Measurements from ENCODE around the gene GIT1. TPM values are rescaled to one million over a fixed set of nuclear protein-coding genes. Genes with fewer than 3 reads are reported as not detected.

The GIT1 gene
- total and polyA plus RNA-seq, 2 of the 13 experiments (the other 11 are each of a cell fraction or from before 2014, with no cell fraction given), result 14.2 to 30.8 TPM

DNA sequence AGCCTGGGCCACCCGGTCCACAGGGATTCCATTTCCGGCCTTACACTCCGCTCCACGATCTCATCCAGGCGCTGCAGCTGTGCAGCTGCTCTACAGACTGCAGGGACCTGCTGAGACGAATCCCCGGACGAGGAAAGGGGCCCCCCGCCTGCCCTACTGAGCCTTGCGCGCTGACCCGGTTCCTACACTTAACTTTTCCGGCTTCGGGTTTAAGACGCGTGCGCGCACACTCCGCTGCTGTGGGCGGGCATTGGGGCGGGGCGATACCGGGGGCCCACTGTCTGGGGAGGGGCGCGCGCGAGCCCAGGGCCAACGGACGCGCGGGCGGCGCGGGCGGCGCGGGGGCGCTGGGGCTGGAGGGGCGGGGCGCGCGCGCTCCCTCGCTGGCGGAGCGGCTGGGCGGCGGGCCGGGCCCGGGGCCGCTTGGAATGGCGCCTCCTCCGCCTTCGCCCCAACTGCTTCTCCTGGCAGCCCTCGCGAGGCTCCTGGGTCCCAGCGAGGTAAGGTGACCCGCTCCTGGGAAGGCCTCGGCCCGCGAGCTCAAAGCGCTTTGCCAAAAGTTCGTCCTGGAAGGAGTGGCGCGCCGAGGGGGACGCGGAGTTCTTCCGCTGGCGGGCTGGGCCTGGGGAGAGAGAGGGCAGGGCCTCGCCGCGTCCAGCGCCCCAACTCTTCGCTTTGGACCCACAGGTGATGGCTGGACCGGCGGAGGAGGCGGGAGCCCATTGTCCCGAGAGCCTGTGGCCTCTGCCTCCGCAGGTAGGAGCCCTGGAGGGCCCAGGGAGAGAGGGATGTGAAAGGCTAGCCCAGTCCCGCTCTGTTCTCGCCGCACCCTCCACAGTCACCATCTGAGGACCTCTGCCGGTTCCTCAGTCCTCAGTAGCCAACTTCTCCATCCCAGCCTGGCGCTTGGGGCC, 20.9 kb downstream of the GIT1 start, which contains the start of gene TP53I13 (continued):
- TF ChIP-seq, protein P1, sequence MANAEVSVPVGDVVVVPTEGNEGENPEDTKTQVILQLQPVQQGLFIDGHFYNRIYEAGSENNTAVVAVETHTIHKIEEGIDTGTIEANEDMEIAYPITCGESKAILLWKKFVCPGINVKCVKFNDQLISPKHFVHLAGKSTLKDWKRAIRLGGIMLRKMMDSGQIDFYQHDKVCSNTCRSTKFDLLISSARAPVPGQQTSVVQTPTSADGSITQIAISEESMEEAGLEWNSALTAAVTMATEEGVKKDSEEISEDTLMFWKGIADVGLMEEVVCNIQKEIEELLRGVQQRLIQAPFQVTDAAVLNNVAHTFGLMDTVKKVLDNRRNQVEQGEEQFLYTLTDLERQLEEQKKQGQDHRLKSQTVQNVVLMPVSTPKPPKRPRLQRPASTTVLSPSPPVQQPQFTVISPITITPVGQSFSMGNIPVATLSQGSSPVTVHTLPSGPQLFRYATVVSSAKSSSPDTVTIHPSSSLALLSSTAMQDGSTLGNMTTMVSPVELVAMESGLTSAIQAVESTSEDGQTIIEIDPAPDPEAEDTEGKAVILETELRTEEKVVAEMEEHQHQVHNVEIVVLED (CRISPR knock-in tag; IDR thresholded peaks at IDR 0.05; ENCODE audit: borderline replicate concordance), result peak; percentile 56; the same call in 1 of the 2 replicates
- no peak for TF ChIP-seq TCF7L2 (IDR thresholded peaks at IDR 0.05; ENCODE audit: low read depth, low read length)
- TF ChIP-seq NFYB (CRISPR knock-in tag; IDR thresholded peaks at IDR 0.05), result peak; percentile 6; the same call in 1 of the 2 replicates
- no peak for TF ChIP-seq ZNF607 (CRISPR knock-in tag; IDR thresholded peaks at IDR 0.05; ENCODE audit: borderline replicate concordance)
- TF ChIP-seq, protein P2, sequence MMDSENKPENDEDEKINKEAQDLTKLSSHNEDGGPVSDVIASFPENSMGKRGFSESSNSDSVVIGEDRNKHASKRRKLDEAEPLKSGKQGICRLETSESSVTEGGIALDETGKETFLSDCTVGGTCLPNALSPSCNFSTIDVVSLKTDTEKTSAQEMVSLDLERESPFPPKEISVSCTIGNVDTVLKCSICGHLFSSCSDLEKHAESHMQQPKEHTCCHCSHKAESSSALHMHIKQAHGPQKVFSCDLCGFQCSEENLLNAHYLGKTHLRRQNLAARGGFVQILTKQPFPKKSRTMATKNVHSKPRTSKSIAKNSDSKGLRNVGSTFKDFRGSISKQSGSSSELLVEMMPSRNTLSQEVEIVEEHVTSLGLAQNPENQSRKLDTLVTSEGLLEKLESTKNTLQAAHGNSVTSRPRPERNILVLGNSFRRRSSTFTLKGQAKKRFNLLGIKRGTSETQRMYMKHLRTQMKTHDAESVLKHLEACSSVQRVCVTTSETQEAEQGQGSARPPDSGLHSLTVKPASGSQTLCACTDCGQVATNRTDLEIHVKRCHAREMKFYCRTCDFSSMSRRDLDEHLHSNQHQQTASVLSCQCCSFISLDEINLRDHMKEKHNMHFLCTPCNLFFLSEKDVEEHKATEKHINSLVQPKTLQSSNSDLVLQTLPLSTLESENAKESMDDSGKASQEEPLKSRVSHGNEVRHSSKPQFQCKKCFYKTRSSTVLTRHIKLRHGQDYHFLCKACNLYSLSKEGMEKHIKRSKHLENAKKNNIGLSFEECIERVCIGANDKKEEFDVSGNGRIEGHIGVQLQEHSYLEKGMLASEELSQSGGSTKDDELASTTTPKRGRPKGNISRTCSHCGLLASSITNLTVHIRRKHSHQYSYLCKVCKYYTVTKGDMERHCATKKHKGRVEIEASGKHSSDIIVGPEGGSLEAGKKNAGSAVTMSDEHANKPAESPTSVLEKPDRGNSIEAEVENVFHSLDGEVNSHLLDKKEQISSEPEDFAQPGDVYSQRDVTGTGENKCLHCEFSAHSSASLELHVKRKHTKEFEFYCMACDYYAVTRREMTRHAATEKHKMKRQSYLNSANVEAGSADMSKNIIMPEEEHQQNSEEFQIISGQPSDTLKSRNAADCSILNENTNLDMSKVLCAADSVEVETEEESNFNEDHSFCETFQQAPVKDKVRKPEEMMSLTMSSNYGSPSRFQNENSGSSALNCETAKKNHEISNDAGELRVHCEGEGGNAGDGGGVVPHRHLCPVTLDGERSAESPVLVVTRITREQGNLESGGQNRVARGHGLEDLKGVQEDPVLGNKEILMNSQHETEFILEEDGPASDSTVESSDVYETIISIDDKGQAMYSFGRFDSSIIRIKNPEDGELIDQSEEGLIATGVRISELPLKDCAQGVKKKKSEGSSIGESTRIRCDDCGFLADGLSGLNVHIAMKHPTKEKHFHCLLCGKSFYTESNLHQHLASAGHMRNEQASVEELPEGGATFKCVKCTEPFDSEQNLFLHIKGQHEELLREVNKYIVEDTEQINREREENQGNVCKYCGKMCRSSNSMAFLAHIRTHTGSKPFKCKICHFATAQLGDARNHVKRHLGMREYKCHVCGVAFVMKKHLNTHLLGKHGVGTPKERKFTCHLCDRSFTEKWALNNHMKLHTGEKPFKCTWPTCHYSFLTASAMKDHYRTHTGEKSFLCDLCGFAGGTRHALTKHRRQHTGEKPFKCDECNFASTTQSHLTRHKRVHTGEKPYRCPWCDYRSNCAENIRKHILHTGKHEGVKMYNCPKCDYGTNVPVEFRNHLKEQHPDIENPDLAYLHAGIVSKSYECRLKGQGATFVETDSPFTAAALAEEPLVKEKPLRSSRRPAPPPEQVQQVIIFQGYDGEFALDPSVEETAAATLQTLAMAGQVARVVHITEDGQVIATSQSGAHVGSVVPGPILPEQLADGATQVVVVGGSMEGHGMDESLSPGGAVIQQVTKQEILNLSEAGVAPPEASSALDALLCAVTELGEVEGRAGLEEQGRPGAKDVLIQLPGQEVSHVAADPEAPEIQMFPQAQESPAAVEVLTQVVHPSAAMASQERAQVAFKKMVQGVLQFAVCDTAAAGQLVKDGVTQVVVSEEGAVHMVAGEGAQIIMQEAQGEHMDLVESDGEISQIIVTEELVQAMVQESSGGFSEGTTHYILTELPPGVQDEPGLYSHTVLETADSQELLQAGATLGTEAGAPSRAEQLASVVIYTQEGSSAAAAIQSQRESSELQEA (CRISPR knock-in tag; IDR thresholded peaks at IDR 0.05; ENCODE audit: not compliant biosample characterization), result no peak
- TF ChIP-seq FOSL1 (CRISPR knock-in tag; IDR thresholded peaks at IDR 0.05; ENCODE audit: borderline replicate concordance), result no peak
- TF ChIP-seq, protein P3, sequence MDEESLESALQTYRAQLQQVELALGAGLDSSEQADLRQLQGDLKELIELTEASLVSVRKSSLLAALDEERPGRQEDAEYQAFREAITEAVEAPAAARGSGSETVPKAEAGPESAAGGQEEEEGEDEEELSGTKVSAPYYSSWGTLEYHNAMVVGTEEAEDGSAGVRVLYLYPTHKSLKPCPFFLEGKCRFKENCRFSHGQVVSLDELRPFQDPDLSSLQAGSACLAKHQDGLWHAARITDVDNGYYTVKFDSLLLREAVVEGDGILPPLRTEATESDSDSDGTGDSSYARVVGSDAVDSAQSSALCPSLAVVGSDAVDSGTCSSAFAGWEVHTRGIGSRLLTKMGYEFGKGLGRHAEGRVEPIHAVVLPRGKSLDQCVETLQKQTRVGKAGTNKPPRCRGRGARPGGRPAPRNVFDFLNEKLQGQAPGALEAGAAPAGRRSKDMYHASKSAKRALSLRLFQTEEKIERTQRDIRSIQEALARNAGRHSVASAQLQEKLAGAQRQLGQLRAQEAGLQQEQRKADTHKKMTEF (CRISPR knock-in tag; IDR thresholded peaks at IDR 0.05), result peak; percentile 27; the same call in 1 of the 2 replicates
- TF ChIP-seq IKZF1 (IDR thresholded peaks at IDR 0.05), result no peak
- no peak for TF ChIP-seq ZNF292 (CRISPR knock-in tag; IDR thresholded peaks at IDR 0.05; ENCODE audit: borderline replicate concordance, low read depth)
- peak; percentile 21; the same call in 1 of the 2 replicates for TF ChIP-seq ZNF12 (CRISPR knock-in tag; IDR thresholded peaks at IDR 0.05)
- no peak for TF ChIP-seq ZNF605 (CRISPR knock-in tag; IDR thresholded peaks at IDR 0.05)
- no peak for TF ChIP-seq ZNF703 (CRISPR knock-in tag; IDR thresholded peaks at IDR 0.05; ENCODE audit: borderline replicate concordance)
- TF ChIP-seq, protein P4, sequence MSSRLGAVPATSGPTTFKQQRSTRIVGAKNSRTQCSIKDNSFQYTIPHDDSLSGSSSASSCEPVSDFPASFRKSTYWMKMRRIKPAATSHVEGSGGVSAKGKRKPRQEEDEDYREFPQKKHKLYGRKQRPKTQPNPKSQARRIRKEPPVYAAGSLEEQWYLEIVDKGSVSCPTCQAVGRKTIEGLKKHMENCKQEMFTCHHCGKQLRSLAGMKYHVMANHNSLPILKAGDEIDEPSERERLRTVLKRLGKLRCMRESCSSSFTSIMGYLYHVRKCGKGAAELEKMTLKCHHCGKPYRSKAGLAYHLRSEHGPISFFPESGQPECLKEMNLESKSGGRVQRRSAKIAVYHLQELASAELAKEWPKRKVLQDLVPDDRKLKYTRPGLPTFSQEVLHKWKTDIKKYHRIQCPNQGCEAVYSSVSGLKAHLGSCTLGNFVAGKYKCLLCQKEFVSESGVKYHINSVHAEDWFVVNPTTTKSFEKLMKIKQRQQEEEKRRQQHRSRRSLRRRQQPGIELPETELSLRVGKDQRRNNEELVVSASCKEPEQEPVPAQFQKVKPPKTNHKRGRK (CRISPR knock-in tag; IDR thresholded peaks at IDR 0.05), result no peak
- TF ChIP-seq HCFC1 (IDR thresholded peaks at IDR 0.05; ENCODE audit: low read depth, low read length), result no peak
